H9 (cell line): ENCODE data around the gene SLC35E4. TPM values are rescaled to one million over a fixed set of nuclear protein-coding genes. Genes with fewer than 3 reads are reported as not detected.

Experiments
- DNase-seq: peaks from one replicate; pipeline ENCODE4 v3.0.0-alpha.2; 2017
- H2AFZ ChIP-seq: one replicate; pipeline ENCODE4 v1.6.1; 2013; ENCODE audit warnings: mild to moderate bottlenecking, low read length, control low read depth, moderate library complexity
- H2AK5ac ChIP-seq: 2 replicates; pipeline ENCODE4 v1.6.1; 2013; ENCODE audit warnings: low read length, control low read depth, mixed read lengths; ENCODE audit not compliant: insufficient read length
- H2BK120ac ChIP-seq: one replicate; pipeline ENCODE4 v1.6.1; 2013; ENCODE audit warnings: low read depth, mild to moderate bottlenecking, low read length, control low read depth, inconsistent platforms; ENCODE audit not compliant: poor library complexity, severe bottlenecking
- H2BK12ac ChIP-seq: 2 replicates; pipeline ENCODE4 v1.6.1; 2013; ENCODE audit warnings: low read length, control low read depth, mixed read lengths, low read depth; ENCODE audit not compliant: insufficient read length
- H2BK15ac ChIP-seq: 2 replicates; pipeline ENCODE4 v1.6.1; 2013; ENCODE audit warnings: low read depth, low read length, control low read depth
- H2BK20ac ChIP-seq: one replicate; pipeline ENCODE4 v1.6.1; 2013; ENCODE audit warnings: low read depth, mild to moderate bottlenecking, low read length, control low read depth, inconsistent platforms; ENCODE audit not compliant: poor library complexity, severe bottlenecking
- H2BK5ac ChIP-seq: 2 replicates; pipeline ENCODE4 v1.6.1; 2013; ENCODE audit warnings: low read length, control low read depth, mixed read lengths; ENCODE audit not compliant: insufficient read length
- H3K14ac ChIP-seq: 2 replicates; pipeline ENCODE4 v1.6.1; 2013; ENCODE audit warnings: low read length, control low read depth; ENCODE audit not compliant: insufficient read depth
- H3K18ac ChIP-seq: 2 replicates; pipeline ENCODE4 v1.6.1; 2013; ENCODE audit warnings: low read depth, mild to moderate bottlenecking, mixed read lengths, low read length, control low read depth; ENCODE audit not compliant: insufficient read length
- H3K23ac ChIP-seq: 2 replicates; pipeline ENCODE4 v1.6.1; 2013; ENCODE audit warnings: low read length, control low read depth, mixed read lengths, low read depth; ENCODE audit not compliant: insufficient read length
- H3K23me2 ChIP-seq: 2 replicates; pipeline ENCODE4 v1.6.1; 2013; ENCODE audit warnings: low read depth, mild to moderate bottlenecking, mixed read lengths, low read length, control low read depth; ENCODE audit not compliant: insufficient read length, poor library complexity, severe bottlenecking
- H3K27ac ChIP-seq: 2 replicates; pipeline ENCODE4 v1.5.1; 2013; ENCODE audit warnings: low read length, control low read depth, mixed read lengths, low read depth; ENCODE audit not compliant: insufficient read length
- H3K27me3 ChIP-seq: 2 replicates; pipeline ENCODE4 v1.6.1; 2013; ENCODE audit warnings: low read length, control low read depth, inconsistent platforms; ENCODE audit not compliant: insufficient read depth
- H3K4ac ChIP-seq: 2 replicates; pipeline ENCODE4 v1.6.1; 2013; ENCODE audit warnings: low read depth, mild to moderate bottlenecking, control low read depth, inconsistent platforms, low read length, moderate library complexity
- H3K4me1 ChIP-seq: 2 replicates; pipeline ENCODE4 v1.6.1; 2013; ENCODE audit warnings: low read length, control low read depth, inconsistent platforms; ENCODE audit not compliant: insufficient read depth
- H3K4me2 ChIP-seq: 2 replicates; pipeline ENCODE4 v1.6.1; 2013; ENCODE audit warnings: low read length, control low read depth, mixed read lengths; ENCODE audit not compliant: insufficient read length, insufficient read depth
- H3K56ac ChIP-seq: 2 replicates; pipeline ENCODE4 v1.6.1; 2013; ENCODE audit warnings: low read depth, mild to moderate bottlenecking, mixed read lengths, low read length, control low read depth; ENCODE audit not compliant: insufficient read length
- H3K79me1 ChIP-seq: 2 replicates; pipeline ENCODE4 v1.6.1; 2013; ENCODE audit warnings: low read depth, mild to moderate bottlenecking, moderate library complexity, low read length, control low read depth, inconsistent platforms; ENCODE audit not compliant: insufficient read depth, poor library complexity, severe bottlenecking
- H3K79me2 ChIP-seq: 2 replicates; pipeline ENCODE4 v1.6.1; 2013; ENCODE audit warnings: low read length, control low read depth, inconsistent platforms; ENCODE audit not compliant: insufficient read depth
- H3K9ac ChIP-seq: 2 replicates; pipeline ENCODE4 v1.6.1; 2013; ENCODE audit warnings: low read length, control low read depth, mixed read lengths; ENCODE audit not compliant: insufficient read length; ENCODE audit errors: extremely low read depth
- H3K9me3 ChIP-seq: one replicate; pipeline ENCODE4 v1.6.1; 2013; ENCODE audit warnings: low read depth, low read length, inconsistent platforms; ENCODE audit not compliant: control insufficient read depth
- H3T11ph ChIP-seq: one replicate; pipeline ENCODE4 v1.6.1; 2013; ENCODE audit warnings: mild to moderate bottlenecking, low read length, control low read depth, inconsistent platforms
- H4K20me1 ChIP-seq: one replicate; pipeline ENCODE4 v1.6.1; 2013; ENCODE audit not compliant: control insufficient read depth, insufficient read length, insufficient read depth
- H4K5ac ChIP-seq: 2 replicates; pipeline ENCODE4 v1.6.1; 2013; ENCODE audit warnings: low read depth, mild to moderate bottlenecking, mixed read lengths, low read length, control low read depth; ENCODE audit not compliant: insufficient read length
- H4K8ac ChIP-seq: replicated peaks from 2 replicates; pipeline ENCODE4 v1.6.1; 2013; ENCODE audit warnings: low read length, control low read depth, mixed read lengths, low read depth; ENCODE audit not compliant: insufficient read length
- H4K91ac ChIP-seq: 2 replicates; pipeline ENCODE4 v1.6.1; 2013; ENCODE audit warnings: low read depth, mild to moderate bottlenecking, moderate library complexity, mixed read lengths, low read length, control low read depth; ENCODE audit not compliant: insufficient read length
- H3K27ac Mint-ChIP-seq, 3 experiments: 2 replicates in 2 of 3; 3 replicates in 1 of 3; pipeline ENCODE4 v1.8.0; 2020 to 2021; ENCODE audit warnings: mixed read lengths in 3 of 3, mild to moderate bottlenecking in 1 of 3, moderate library complexity in 1 of 3
- H3K27me3 Mint-ChIP-seq: 2 replicates; pipeline ENCODE4 v1.8.0; 2021; ENCODE audit warnings: low read depth, mild to moderate bottlenecking, moderate library complexity, mixed read lengths
- H3K36me3 Mint-ChIP-seq, 3 experiments: 2 replicates in 2 of 3; 3 replicates in 1 of 3; pipeline ENCODE4 v1.8.0; 2020 to 2021; ENCODE audit warnings: low read depth in 3 of 3, mixed read lengths in 3 of 3; ENCODE audit not compliant: insufficient read depth in 1 of 3
- H3K4me1 Mint-ChIP-seq, 2 experiments: 2 replicates each; pipeline ENCODE4 v1.8.0; 2020; ENCODE audit warnings: mixed read lengths in 2 of 2
- H3K4me3 Mint-ChIP-seq, 2 experiments: 2 replicates in 1 of 2; 3 replicates in 1 of 2; pipeline ENCODE4 v1.8.0; 2020 to 2021; ENCODE audit warnings: mild to moderate bottlenecking in 2 of 2, mixed read lengths in 2 of 2, moderate library complexity in 1 of 2
- H3K9me3 Mint-ChIP-seq, 2 experiments: 2 replicates in 1 of 2; 3 replicates in 1 of 2; pipeline ENCODE4 v1.8.0; 2020; ENCODE audit warnings: mild to moderate bottlenecking in 2 of 2, mixed read lengths in 2 of 2, moderate library complexity in 1 of 2
- CTCF ChIP-seq: fragments of 200-600 bp; sonication (generic); conservative IDR thresholded peaks from 3 replicates; pipeline ENCODE4 v1.8.0; 2021; ENCODE audit warnings: antibody characterized with exemption, mild to moderate bottlenecking
- WGBS: extraction: QIAGEN DNeasy Blood & Tissue Kit; methylation state at CpG from one replicate; pipeline ENCODE4 v1.1.7; 2013; ENCODE audit warnings: missing lambda C conversion rate, low lambda C conversion rate, mixed read lengths; ENCODE audit not compliant: insufficient read length; ENCODE audit errors: extremely low coverage; 5-methylcytosine and 5-hydroxymethylcytosine counted together
- total RNA-seq: library from RNA; stranded (reverse); gene quantifications from 2 replicates; pipeline ENCODE4 v1.2.1, GENCODE V29; 2021

SLC35E4 gene
- total RNA-seq, 1 experiment from 2014 or later: 3.7 TPM

GRCh38 chr22:30652852-30653251 lies 17.3 kb downstream of the SLC35E4 start:
- no peaks in the 10 kb centered on the region for H3K27me3 ChIP-seq
- H3K18ac ChIP-seq: no peak overlapping the region
- H3K9ac ChIP-seq: no peak overlapping the region
- Mint-ChIP-seq H3K4me1 (peaks cover 38 to 40% of the 10 kb centered on the region in 2 experiments), H3K9me3 (no peaks in the 10 kb centered on the region), H3K4me3 (no peak overlapping the region), H3K27ac (no peak overlapping the region), H3K27me3 (no peaks in the 10 kb centered on the region; the same call in 1 of the 2 replicates), H3K36me3 (peaks cover 5 to 15% (median 6%) of the 10 kb centered on the region in 3 experiments; a peak in 6 of 7 replicates)
- no peaks in the 10 kb centered on the region for H3K23me2 ChIP-seq
- no peak overlapping the region for H3K4me2 ChIP-seq
- no peak overlapping the region for H3K56ac ChIP-seq
- H4K20me1 ChIP-seq: no peaks in the 10 kb centered on the region
- no CpG with 5 or more reads among the region's 2 CpGs for WGBS
- no peak overlapping the region for H2AK5ac ChIP-seq
- H2BK15ac ChIP-seq: no peak overlapping the region
- H2BK120ac ChIP-seq: no peak overlapping the region
- no peaks in the 10 kb centered on the region for H3K9me3 ChIP-seq
- H3K79me1 ChIP-seq: no peaks in the 10 kb centered on the region
- H2BK12ac ChIP-seq: no peak overlapping the region
- H2AFZ ChIP-seq: no peak overlapping the region
- no peak overlapping the region for H4K5ac ChIP-seq
- H3K23ac ChIP-seq: no peak overlapping the region
- peaks cover 4% of the 10 kb centered on the region; the same call in 1 of the 2 replicates for H3K4me1 ChIP-seq
- no peaks in the 10 kb centered on the region for H3K79me2 ChIP-seq
- H4K91ac ChIP-seq: no peak overlapping the region
- DNase-seq: no peak
- H3K14ac ChIP-seq: no peak overlapping the region
- TF ChIP-seq CTCF: no peak
- H2BK20ac ChIP-seq: no peak overlapping the region
- H3T11ph ChIP-seq: no peak overlapping the region
- H3K4ac ChIP-seq: no peak overlapping the region
- no peak overlapping the region for H3K27ac ChIP-seq
- no peak overlapping the region for H2BK5ac ChIP-seq
- H4K8ac ChIP-seq: no peak overlapping the region
